ENCODE results near the gene PKDCC.
A peak's percentile ranks its signal among the peaks of the same experiment; 100 is the strongest.
"Not testable (repeated sequence)": the region's sequence is repeated elsewhere in the genome, so short reads cannot be mapped to it uniquely, and the experiment has no call there.

Gene PKDCC

DNA sequence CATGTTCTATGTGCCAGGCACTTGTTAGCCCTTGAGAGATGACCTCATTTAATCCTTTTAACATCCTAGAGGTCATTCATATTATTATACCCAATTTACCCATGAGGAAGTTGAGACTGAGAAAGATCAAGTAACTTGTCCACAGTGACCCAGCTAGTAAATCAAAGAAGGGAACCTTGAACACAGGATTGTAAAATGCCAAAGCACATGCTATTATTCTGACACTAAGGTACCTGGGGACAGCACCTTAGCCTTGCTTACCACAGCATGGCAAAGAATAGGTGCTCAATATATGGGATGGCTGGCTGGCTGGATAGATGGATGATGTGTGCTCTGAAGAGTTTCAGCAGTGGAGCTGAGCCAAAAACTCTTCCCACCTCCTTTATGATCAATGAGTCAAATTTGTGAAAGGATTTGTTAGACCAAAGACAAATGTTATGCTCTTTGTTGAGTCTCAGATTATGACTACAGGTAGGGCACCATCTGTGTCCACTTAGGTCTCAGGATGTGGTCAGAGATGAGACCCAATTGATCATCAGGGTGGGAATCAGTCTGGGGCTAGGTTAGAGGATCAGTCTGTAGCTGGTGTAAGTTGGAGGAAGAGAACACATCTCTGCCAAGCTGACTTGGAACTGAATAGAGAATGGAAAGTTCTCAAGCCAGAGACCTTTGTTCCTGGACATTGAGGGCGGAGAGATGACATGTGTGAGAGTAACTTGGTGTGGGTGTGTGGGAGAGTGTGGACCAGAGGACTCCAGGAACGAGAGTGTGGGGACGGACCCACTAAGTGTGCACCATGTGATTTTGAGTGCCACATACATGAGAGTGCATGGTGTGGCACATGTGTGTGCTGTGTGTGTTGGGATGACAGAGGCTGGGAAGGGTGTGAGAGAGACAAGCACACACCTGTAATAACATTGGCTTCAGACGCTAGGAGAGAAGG lies 16.3 kb upstream of the PKDCC start:
- DNase-seq = no peak

DNA sequence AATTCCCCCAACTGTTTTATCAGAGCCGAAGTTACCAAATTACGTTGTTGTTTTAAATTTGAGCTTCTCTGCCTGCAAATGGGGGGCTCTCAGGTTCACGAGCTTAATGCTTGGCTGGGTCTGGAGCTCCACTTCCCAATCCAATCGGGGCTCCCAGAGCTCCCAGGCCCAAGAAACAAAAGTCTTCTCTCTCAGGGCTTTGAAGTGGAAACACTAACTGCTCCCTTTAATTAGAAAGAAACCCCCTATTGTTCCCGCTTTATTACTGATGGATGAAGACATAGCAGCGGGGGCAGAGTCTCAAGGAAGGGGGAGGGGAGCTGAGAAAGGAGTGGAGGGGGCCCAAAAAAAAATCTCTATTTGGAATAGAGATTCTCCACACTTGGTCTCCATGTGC lies 15.6 kb upstream of the PKDCC start:
- DNase-seq = no peak

DNA sequence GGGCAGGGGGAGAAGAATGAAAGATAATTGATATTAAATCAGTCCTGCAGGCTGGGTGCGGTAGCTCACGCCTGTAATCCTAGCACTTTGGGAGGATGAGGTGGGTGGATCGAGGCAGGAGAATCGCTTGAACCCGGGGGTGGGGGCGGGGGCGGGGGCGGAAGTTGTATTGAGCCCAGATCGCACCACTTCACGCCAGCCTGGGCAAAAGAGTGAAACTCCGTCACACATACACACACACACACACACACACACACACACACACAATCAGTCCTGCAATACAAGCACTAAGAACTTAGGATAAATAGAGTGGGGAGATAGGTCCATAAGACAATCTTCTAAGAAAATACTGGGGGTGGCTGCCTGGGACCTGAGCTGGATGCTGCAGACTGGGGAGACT lies 15.1 kb upstream of the PKDCC start:
- DNase-seq = no peak

DNA sequence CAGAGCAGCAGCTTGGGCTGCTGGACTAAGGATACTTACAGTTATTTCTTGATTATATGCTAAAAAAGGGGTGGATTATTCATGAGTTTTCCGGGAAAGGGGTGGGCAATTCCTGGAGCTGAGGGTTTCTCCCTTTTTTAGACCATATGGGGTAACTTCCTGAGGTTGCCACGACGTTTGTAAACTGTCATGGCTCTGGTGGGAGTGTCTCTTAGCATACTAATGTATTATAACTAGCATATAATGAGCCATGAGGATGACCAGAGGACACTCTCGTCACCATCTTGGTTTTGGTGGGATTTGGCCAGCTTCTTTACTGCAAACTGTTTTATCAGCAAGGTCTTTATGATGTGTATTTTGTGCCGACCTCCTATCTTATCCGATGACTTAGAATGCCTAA lies 13.7 kb upstream of the PKDCC start:
- DNase-seq = not testable (repeated sequence)

DNA sequence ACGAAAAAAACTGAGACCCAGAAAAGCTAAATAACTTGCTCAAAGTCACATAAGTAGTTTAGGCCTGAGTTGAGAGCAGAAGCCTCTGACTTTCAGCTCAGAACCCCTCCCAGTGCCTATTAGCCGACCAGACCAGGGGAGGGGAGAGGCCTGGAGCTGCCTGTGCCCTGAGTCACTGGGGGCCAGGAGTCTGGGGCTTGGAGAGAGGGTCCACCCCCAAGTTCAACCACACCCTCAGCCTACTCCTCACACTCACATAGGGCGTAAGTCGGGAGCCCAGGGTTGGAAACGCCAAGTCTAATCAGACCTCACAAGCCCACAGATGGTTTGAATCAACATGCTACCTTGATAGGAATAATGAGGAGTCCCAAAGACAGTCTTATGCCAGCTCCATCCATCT lies 12.6 kb upstream of the PKDCC start:
- no peak for DNase-seq

DNA sequence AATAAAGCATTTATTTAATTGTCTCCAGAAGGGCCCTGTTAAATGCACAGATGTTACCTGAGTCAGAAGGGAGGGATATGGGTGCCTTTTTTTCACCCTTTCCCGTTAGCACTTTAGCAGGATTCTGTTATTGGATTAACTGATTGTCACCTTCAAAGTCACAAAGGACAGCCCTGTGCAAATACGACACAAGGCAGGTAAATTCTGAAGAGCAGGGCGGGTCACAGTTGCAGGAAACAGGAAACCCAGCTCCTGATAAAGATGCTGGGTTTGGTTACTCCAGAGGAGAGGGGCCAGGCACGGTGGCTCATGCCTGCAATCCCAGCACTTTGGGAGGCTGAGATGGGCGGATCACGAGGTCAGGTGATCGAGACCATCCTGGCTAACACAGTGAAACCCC lies 11.4 kb upstream of the PKDCC start:
- no peak for DNase-seq

DNA sequence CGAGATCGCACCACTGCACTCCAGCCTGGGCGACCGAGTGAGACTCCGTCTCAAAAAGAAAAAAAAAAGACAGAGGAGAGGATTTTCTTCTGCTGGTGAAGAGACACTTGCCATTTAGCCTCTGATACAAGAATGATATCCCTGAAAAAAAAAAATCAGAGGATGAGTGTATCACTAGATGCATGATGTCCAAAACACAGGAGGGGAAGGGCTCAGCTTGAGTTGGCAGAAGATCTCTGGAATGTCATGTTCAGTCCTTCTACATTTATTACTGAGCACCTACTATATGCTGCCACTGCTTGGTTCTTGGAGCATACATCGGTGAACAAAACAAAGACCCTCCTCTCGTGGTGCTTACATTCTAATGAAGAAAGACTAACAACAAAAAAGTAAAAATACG lies 10.9 kb upstream of the PKDCC start:
- no peak for DNase-seq

DNA sequence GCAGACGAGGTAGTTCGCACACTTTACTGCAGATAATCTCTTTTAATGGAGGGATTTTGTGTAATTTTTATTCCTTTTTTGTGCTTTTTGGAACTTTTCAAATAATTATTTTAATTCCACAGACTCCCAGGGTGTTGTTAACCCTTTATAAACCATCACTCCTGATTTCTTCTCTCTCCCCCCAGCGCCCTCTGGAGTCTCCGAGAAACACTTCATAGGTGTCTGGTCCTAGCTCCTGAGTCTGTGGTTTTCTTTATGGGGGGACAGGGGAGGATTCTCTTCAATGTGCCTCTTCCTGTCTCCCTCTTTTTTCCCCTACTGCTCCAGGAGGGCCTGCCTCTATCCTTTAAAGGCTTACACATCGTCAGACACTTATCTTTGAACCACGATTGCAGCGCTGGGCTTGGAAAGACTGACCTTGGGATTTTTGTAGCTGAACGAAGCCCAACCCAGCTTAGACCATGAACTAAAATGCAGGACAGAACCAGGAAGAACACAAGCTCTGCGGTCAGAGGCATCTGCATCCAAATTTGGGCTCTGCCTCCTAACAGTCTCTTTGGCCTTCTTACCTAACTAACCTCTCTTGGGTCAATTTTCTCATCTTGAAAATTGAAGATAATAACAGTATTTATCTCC lies 7.1 kb upstream of the PKDCC start:
- DNase-seq = no peak

DNA sequence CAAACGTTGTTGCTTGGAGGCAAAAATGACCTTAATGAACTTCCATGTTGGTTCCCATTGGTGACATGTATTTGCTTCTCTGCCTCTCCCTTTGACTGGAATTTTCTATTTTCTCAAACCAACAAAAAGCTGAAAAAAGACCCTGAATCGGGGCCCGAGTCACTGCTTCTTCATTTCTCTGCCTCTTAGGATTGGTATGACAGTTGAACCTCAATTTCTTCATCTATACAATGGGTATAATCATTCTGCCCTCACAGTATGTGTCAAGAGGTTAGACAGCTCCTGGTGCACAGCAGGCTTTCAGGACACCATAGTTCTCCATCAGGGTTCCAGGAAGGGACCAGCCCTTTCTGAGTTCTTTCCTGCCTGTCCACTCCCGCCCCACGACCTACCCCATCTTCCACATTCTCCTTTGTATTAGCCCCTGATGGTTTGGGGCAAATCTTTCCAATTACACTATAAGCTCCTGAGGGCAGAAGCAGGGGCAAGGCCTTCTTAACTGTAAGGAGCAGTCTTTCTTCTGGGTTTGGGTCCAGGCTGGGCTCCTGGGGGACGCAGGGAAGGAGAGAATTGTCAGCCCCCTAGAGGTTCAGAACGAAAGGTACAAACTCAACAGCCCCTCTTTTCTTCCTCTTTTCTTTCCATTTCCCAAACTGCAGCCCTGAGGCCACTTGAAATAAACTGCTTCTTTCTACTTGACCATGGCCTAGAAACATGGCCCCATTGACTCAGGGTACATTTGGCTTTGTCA lies 6.3 kb upstream of the PKDCC start:
- DNase-seq = no peak

DNA sequence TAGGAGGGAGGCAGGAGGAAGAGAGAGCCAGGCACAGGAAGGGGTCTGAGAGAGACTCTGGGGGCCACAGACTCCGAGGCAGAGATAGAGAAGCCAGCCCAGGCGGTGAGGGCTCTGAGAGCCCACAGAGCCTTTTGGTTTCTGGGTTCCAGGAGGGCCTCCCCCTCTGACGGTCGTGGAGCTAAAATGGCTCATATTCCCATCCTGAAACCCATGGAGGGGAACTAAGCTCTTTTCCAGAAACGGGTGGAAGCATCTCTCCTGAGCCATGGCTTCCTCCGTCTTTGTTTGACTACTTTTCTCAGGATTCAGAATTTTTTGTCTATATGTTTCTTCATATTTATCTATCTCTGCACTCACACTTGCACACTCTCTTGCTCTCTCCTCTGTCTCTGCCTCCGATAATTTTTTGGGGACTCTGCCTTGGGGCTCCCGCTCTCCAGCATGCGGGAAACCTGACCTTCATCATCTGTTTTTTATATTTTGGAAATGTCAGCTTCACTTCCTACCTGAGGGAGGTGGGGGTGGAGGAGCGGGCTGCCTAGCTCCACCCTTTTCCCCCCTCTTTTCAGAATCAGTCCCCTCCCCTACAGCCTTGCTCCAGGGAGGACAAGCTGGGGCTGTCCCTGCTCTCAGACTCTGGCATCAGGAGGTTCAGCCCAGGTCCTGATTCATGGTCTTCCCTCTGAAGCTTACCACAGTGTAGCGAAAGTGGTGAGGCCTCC lies 5.0 kb upstream of the PKDCC start:
- DNase-seq = no peak

DNA sequence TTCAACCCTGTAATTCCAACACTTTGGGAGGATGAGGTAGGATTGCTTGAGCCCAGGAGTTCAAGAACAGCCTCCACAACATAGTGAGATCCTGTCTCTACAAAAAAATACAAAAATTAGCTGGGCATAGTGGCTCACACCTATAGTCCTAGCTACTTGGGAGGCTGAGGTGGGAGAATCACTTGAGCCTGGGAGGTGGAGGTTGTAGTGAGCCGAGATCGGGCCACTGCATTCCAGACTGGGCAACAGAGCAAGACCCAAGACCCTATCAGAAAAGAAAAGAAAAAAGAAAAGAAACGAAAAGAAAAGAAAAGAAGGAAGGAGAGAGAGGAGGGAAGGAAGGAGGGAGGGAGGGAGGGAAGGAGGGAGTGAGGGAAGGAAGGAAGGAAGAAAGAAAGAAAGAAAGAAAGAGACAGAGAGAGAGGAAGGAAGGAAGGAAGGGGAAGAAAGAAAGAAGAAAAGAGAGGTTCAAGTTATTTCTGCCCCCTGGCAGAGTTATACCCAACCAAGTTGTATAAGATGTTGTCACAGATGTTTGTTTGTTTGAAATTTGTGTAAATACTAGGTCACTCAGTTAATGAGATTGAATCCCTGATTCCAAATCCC lies 3.9 kb upstream of the PKDCC start:
- no peak for DNase-seq

DNA sequence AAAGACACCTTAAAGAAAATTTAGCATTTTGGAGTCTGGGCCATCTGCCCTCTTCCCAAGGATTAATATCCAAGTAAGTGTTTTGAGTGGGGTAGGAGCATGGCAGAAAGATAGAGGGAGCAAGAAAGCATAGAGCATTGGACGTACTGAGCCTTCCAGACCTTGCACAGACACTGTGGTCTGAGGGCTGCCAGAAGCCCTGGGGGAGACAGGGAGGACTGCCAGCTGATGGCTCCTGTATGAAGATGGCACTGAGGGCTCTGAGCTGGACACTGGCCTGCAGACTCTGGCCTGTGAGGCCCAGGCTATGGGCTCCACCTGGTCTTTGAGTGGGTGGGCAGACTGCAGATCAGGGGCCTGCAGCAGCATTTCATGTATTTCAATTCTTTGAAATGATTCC lies 2.9 kb upstream of the PKDCC start:
- DNase-seq = no peak

DNA sequence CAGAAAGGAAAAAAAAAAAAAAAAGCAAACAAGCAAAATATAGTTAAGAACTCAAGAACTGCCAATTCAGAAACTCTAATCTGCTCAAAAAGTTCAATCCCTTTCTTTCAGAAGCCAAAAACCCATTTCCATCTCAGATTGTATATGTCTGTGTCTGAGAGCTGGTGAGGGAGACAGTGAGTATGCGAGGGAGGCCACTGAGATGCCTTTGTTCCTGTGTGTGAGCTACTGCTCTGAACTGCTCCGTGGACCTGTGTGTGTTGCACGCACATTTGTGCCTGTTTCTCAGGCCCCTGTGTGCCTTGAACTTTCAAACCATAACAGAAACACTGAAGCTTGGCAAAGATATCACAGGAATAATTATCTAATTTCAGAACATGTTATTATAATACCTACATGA lies 2.5 kb upstream of the PKDCC start:
- no peak for DNase-seq

DNA sequence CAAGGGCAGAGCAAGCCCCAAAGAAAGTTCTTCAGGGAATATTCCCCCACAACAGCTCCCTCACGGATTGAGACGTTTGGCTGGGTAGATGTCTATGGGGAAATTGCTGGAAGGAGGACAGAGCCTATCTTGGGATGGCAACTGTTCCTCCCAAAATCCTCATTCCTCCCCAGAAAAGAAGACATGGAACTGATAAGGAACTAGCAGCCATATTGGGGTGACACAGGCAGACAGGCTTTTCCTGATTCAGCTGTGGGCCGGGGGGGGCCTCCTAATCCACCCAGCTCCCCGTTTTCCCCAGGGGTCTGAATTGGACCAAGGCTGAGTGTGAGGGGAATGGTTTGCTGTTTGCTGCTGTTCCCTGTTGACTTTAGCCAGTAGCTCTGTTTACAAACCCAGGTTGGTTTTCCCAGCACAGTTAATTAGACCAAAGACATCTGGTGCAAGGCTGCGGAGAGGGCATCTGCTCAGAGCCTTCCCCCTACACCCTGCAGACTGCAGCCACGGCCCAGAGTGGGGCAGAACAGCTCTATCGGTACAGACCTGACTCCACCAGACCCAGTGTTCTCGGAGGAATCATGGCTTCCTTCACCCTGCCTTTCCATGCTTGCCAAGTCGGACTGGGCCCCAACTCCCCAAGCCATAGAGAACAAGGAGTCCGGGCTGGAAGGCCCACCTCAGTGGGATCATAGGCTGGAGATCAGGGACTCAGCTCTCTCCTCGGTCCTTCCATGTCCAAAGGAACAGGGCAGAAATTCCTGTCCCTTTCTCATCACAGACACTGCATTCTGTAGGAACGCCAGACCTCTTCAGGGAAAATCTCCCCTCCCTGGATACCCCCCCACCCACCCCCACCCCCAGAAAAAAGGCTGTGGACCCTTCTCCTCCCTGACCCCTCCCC lies 1.7 kb upstream of the PKDCC start:
- peak; percentile 65 for DNase-seq

DNA sequence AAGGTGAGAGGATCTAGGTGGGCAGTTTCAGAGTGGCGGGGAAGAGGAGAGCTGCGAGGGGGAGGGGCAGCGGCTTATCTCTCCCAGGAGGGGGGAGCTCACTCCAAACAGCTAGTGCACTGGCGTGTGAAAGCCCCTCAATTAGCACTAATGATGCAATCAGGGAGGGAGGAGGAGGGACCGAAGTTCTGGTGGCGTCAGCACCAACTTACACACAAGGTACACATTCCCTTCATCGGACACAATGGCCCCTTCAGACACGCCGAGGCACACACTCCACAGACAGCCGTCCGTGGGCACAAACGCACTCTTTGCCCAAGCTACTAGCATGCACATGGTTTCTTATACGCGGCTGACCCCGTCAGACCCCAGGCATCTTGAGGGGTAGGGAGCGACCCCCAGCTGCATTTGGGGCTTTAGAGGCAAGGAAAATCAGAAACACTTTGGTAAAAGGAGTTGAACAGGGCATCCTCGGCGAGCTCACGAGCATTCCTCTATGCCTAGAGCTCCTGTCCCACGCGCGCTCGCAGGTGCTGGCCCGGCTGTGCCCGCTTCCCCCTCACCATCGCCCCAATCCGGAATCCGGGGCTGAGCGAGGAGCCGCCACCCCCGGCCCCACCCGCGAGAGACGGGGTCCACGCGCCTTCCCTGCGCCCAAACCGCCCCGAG lies 868 bp upstream of the PKDCC start:
- DNase-seq = no peak

DNA sequence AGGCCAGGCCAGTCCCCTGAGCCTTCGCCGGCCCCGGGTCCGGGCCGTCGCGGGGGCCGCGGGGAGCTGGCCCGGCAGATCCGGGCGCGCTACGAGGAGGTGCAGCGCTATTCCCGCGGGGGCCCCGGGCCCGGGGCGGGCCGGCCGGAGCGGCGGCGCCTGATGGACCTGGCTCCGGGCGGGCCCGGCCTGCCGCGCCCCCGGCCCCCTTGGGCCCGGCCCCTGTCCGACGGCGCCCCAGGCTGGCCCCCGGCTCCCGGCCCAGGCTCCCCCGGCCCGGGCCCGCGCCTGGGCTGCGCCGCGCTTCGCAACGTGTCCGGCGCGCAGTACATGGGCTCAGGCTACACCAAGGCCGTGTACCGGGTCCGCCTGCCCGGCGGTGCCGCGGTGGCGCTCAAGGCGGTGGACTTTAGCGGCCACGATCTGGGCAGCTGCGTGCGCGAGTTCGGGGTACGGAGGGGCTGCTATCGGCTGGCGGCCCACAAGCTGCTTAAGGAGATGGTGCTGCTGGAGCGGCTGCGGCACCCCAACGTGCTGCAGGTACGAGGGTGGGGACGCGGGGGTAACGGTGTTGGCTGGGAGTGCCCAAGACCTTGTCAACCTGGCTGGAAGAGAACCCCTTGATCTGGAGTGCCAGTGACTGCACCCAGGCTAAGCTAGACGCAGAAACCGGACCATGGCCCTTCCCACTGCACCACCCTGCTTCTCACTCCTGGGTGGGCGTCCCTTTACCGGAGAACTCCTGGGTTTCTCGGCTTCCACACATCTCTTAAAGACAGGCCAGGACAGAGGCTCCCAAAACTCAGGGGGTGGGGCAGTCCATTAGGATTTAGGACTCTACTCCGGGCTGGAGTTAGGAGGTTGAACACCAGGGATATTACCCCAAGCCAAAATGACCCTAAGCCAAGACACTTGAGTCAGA lies 739 bp downstream of the PKDCC start:
- no peak for DNase-seq

DNA sequence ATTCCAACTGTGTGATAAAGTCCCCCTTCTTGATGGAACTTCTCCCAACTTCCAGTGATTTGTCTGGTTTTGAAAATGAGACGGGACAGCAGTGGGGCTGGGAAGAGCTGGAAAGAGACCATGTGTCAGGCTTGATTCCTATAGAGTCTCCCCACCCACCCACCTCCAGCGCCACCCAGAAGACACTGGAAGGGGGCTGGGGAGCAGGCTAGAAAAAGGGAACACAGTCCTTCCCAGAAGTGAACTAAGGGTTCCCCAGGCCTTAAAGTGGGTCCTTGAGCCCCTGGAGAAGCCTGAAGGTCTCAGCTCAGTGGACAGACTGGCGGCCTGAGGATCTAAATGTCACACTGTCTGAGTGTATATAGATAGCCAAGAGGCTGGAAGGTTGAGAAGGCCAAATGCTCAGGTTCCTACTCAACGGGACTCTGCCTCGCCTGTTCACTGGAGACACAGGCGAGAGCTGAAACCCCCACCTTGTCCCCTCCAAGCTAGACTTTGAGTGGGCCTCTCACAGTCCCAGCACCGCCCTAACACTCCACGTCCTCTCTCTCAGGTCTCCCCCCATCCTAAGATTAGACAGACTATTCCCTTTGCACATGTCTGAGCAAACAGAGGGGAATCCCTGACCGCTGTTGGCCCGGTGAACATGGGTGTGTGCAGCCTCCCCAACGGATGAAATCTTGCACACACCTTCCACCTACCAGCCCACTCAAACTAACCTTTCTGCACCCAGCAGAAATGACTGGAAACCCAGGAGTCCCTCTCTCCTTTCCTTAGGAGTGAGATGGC lies 1.6 kb downstream of the PKDCC start:
- DNase-seq = no peak

DNA sequence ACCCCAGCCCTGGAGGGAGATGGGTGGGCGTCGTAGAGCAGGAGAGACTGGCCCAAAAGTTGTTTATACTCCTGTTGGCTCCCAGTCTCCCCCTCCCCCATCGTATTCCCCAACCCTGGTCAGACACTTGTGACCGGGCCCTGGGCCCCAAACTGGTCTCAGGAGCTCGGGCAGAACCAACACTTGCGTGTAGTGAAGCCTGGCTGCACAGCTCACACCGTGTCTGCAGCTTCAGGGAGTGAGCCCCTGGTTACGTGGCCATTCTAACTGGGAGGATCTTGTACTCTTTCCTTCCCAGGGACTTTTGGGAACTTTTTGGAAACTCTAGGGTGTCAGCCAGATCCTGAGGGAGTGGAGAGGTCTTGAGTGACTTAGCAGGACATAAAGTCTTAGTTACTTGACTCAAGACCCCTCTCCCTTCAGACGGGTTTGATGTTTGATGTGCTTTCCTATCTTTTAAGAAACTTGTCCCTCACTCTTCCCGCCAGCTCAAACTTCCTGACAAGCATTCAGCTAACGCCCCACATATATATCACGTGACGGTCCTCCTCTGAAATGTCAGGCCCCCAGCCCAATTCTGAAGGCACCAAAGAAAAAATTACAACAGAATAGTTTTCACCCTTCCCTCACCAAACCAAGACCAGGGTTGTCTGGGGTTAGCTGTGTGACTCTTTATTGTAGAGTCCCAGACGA lies 2.3 kb downstream of the PKDCC start:
- DNase-seq = no peak
